AG20443 (cell line): Measurements from ENCODE around the gene MYO3B.

ENCODE experiments used
- DNase-seq: peaks from one replicate; pipeline ENCODE4 v3.0.0; 2012; ENCODE audit warnings: low spot score, mixed read lengths

MYO3B gene

GRCh38 chr2:170696948-170697347 lies 519.0 kb downstream of the MYO3B start:
- no peak for DNase-seq

DNA sequence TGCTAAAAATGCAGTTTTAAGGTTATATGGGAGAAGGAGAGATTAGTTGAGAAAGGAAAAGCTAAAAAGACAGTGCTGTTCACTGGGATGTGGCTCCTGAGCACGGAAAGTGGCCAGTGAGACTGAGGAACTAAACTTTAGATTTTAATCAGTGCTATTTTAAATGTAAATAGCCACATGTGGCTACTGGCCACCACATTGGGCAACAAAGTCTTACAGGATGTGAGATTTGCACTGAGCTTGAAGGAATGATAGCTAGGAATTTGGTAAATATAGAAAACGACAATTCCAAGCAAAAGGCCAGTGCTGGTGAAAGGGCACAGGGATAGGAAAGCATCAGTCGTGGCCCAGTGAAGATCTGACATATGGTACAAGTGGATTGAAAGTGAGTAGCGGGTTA lies 523.1 kb downstream of the MYO3B start:
- DNase-seq = no peak

GRCh38 chr2:170703776-170704476 lies 526.0 kb downstream of the MYO3B start:
- DNase-seq = no peak
